Urinary bladder (tissue), 4 donors: ENCODE measurements around the gene UPK1B. TPM values are rescaled to one million over a fixed set of nuclear protein-coding genes. Genes with fewer than 3 reads are reported as not detected.

Experiments
- DNase-seq: peaks from one replicate; pipeline ENCODE4 v3.0.0-alpha.2; 2015; ENCODE audit errors: extremely low spot score
- H3K27ac ChIP-seq: one replicate; pipeline ENCODE4 v1.5.1; 2013; ENCODE audit warnings: low read depth, mild to moderate bottlenecking, moderate library complexity
- H3K36me3 ChIP-seq: one replicate; pipeline ENCODE4 v1.6.1; 2013; ENCODE audit warnings: mild to moderate bottlenecking, moderate library complexity; ENCODE audit not compliant: insufficient read depth
- H3K4me1 ChIP-seq: one replicate; pipeline ENCODE4 v1.6.1; 2013; ENCODE audit warnings: mild to moderate bottlenecking, moderate library complexity; ENCODE audit not compliant: insufficient read depth
- H3K4me3 ChIP-seq: one replicate; pipeline ENCODE4 v1.5.1; 2013; ENCODE audit warnings: low read depth, low read length
- WGBS: extraction: QIAGEN DNeasy Blood & Tissue Kit; methylation state at CpG from one replicate; pipeline ENCODE4 v1.1.7; 2013; 5-methylcytosine and 5-hydroxymethylcytosine counted together
- polyA plus RNA-seq: library from polyadenylated mRNA; stranded (reverse); fragments of 200-250 nt; gene quantifications from one replicate; pipeline ENCODE4 v1.2.3, GENCODE V29; 2013
- total RNA-seq: library from RNA; depleted of rRNA; stranded (reverse); fragments of >200 nt; gene quantifications from one replicate; pipeline ENCODE4 v1.2.3, GENCODE V29; 2014
- donor health status: healthy with polysubstance abuse.
- donor health status: healthy.

UPK1B gene
- total and polyA plus RNA-seq, 2 donors = 19.5 to 141 TPM

- DNase-seq = no peak
- H3K4me3 ChIP-seq = no peak overlapping the region
- no peaks in the 10 kb centered on the region for H3K4me1 ChIP-seq
- H3K36me3 ChIP-seq = peaks cover 5% of the 10 kb centered on the region
- H3K27ac ChIP-seq = no peak overlapping the region
- 95% methylated on average over 2 of the region's 2 CpGs for WGBS
Measured at GRCh38 chr3:119221779-119222320, 48.5 kb downstream of the UPK1B start.

GRCh38 chr3:119222391-119222790 lies 49.0 kb downstream of the UPK1B start:
- WGBS = 84% methylated on average over 7 of the region's 7 CpGs

GRCh38 chr3:119223511-119223910 lies 50.1 kb downstream of the UPK1B start:
- DNase-seq = no peak
- WGBS = 94% methylated on average over 5 of the region's 5 CpGs
- H3K4me3 ChIP-seq = no peak overlapping the region
- no peaks in the 10 kb centered on the region for H3K4me1 ChIP-seq
- no peak overlapping the region for H3K27ac ChIP-seq
- H3K36me3 ChIP-seq = peaks cover 5% of the 10 kb centered on the region

More at GRCh38 chr3:119222391-119222790, 49.0 kb downstream of the UPK1B start:
- DNase-seq = no peak
- Histone ChIP-seq H3K36me3 (peaks cover 5% of the 10 kb centered on the region), H3K4me3 (no peak overlapping the region), H3K27ac (no peak overlapping the region), H3K4me1 (no peaks in the 10 kb centered on the region)

GRCh38 chr3:119225121-119225520 lies 51.7 kb downstream of the UPK1B start:
- Histone ChIP-seq H3K4me3 (no peak overlapping the region), H3K36me3 (peaks cover 9% of the 10 kb centered on the region), H3K27ac (no peak overlapping the region), H3K4me1 (no peaks in the 10 kb centered on the region)
- 76% methylated on average over 3 of the region's 3 CpGs for WGBS
- DNase-seq = no peak

- Histone ChIP-seq H3K4me3 (no peak overlapping the region), H3K36me3 (peaks cover 9% of the 10 kb centered on the region)
Measured at GRCh38 chr3:119227070-119227850, 53.9 kb downstream of the UPK1B start.

GRCh38 chr3:119228373-119229145 lies 55.2 kb downstream of the UPK1B start:
- no peaks in the 10 kb centered on the region for H3K4me1 ChIP-seq
- no peak overlapping the region for H3K4me3 ChIP-seq
- H3K36me3 ChIP-seq = peaks cover 5% of the 10 kb centered on the region
- no peak for DNase-seq
- WGBS = 96% methylated on average over 2 of the region's 2 CpGs
- no peak overlapping the region for H3K27ac ChIP-seq

More at GRCh38 chr3:119227070-119227850, 53.9 kb downstream of the UPK1B start:
- 59% methylated on average over 6 of the region's 6 CpGs for WGBS
- no peak for DNase-seq
- Histone ChIP-seq H3K4me1 (no peaks in the 10 kb centered on the region), H3K27ac (no peak overlapping the region)

- Histone ChIP-seq H3K36me3 (peaks cover 5% of the 10 kb centered on the region), H3K27ac (no peak overlapping the region), H3K4me1 (no peaks in the 10 kb centered on the region), H3K4me3 (no peak overlapping the region)
- WGBS = 90% methylated on average over 7 of the region's 7 CpGs
- no peak for DNase-seq
Measured at GRCh38 chr3:119229190-119229589, 55.8 kb downstream of the UPK1B start.

GRCh38 chr3:119230071-119230470 lies 56.7 kb downstream of the UPK1B start:
- Histone ChIP-seq H3K36me3 (peaks cover 5% of the 10 kb centered on the region), H3K4me1 (no peaks in the 10 kb centered on the region), H3K27ac (no peak overlapping the region), H3K4me3 (no peak overlapping the region)
- no peak for DNase-seq
- WGBS = 88% methylated on average over 7 of the region's 7 CpGs

- H3K36me3 ChIP-seq = peaks cover 7% of the 10 kb centered on the region
- H3K27ac ChIP-seq = no peak overlapping the region
- no peaks in the 10 kb centered on the region for H3K4me1 ChIP-seq
- no peak overlapping the region for H3K4me3 ChIP-seq
- DNase-seq = no peak
Measured at GRCh38 chr3:119230745-119231144, 57.3 kb downstream of the UPK1B start.

- 83% methylated on average over 1 of the region's 1 CpG for WGBS
- H3K4me3 ChIP-seq = no peak overlapping the region
- no peak for DNase-seq
- H3K27ac ChIP-seq = no peak overlapping the region
- H3K4me1 ChIP-seq = peaks cover 2% of the 10 kb centered on the region
- H3K36me3 ChIP-seq = peaks cover 2% of the 10 kb centered on the region
Measured at GRCh38 chr3:119234610-119235009, 61.2 kb downstream of the UPK1B start.

- 82% methylated on average over 1 of the region's 1 CpG for WGBS
- DNase-seq = no peak
- H3K36me3 ChIP-seq = peaks cover 2% of the 10 kb centered on the region
- H3K27ac ChIP-seq = no peak overlapping the region
- H3K4me3 ChIP-seq = no peak overlapping the region
- H3K4me1 ChIP-seq = peaks cover 2% of the 10 kb centered on the region
Measured at GRCh38 chr3:119235151-119235550, 61.8 kb downstream of the UPK1B start.

GRCh38 chr3:119236756-119237155 lies 63.4 kb downstream of the UPK1B start:
- peaks cover 2% of the 10 kb centered on the region for H3K36me3 ChIP-seq
- no peak overlapping the region for H3K27ac ChIP-seq
- H3K4me1 ChIP-seq = peaks cover 2% of the 10 kb centered on the region
- WGBS = 88% methylated on average over 7 of the region's 7 CpGs
- no peak for DNase-seq
- H3K4me3 ChIP-seq = no peak overlapping the region

GRCh38 chr3:119237299-119237698 lies 63.9 kb downstream of the UPK1B start:
- peaks cover 2% of the 10 kb centered on the region for H3K36me3 ChIP-seq
- H3K4me3 ChIP-seq = no peak overlapping the region
- DNase-seq = no peak
- H3K4me1 ChIP-seq = peaks cover 2% of the 10 kb centered on the region
- H3K27ac ChIP-seq = no peak overlapping the region

GRCh38 chr3:119238363-119238762 lies 65.0 kb downstream of the UPK1B start:
- no peak overlapping the region for H3K4me3 ChIP-seq
- peaks cover 2% of the 10 kb centered on the region for H3K4me1 ChIP-seq
- no peak overlapping the region for H3K27ac ChIP-seq
- peaks cover 2% of the 10 kb centered on the region for H3K36me3 ChIP-seq
- WGBS = 74% methylated on average over 4 of the region's 4 CpGs
- no peak for DNase-seq
